ENCODE data around the gene ANKRD49.
"Not testable (repeated sequence)": the region's sequence is repeated elsewhere in the genome, so short reads cannot be mapped to it uniquely, and the experiment has no call there.

Gene ANKRD49, protein sequence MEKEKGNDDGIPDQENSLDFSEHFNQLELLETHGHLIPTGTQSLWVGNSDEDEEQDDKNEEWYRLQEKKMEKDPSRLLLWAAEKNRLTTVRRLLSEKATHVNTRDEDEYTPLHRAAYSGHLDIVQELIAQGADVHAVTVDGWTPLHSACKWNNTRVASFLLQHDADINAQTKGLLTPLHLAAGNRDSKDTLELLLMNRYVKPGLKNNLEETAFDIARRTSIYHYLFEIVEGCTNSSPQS

GRCh38 chr11:94493281-94494125 lies at the start of gene ANKRD49, which contains the start of gene MRE11:
TSS of gene ANKRD49 (plus strand) at chr11:94493984. CDS start at chr11:94496694, 2,710 bp downstream.
TSS of gene MRE11 (minus strand) at chr11:94493844. CDS start at chr11:94492801, 1,043 bp downstream.
- DNase-seq = peak; percentile 93

GRCh38 chr11:94445641-94446040 lies 48.1 kb upstream of the ANKRD49 start:
- no peak for DNase-seq

GRCh38 chr11:94447149-94447548 lies 46.6 kb upstream of the ANKRD49 start:
- DNase-seq = no peak

- no peak for DNase-seq
These were observed 44.8 kb upstream of the ANKRD49 start for GRCh38 chr11:94449029-94449428.

DNA sequence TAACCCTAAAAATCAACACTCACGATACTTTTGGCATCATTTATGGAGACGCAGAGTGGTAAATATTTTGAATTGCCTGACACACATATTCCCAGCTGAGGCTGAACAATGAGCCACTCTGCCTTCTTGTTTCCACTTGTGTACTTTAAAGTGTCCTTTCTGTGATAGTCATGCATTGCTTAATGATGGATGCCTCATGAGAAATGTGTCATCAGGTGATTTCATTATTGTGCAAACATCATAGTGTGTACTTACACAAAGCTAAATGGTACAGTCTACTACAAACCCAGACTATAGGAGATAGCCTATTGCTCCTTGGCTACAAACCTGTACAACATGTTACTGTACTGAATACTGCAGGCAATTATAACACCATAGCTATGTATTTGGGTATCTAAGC lies 44.3 kb upstream of the ANKRD49 start:
- no peak for DNase-seq

GRCh38 chr11:94450048-94450447 lies 43.7 kb upstream of the ANKRD49 start:
- no peak for DNase-seq

DNA sequence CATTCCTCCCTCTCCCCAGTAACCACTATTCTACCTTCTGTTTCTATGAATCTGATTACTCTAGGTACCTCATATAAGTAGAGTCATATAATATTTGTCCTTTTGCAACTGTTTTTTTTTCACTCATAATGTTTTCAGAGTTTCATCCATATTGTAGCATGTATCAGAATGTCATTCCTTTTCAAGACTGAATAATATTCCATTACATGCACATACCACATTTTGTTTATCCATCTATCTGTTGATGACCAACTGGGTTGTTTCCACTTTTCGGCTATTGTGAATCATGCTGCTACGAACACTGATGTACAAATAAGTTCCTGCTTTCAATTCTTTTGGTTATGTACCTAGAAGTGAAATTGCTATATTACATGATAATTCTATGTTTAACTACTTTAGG lies 40.8 kb upstream of the ANKRD49 start:
- DNase-seq = no peak

- no peak for DNase-seq
These were observed 39.5 kb upstream of the ANKRD49 start for GRCh38 chr11:94454301-94454700.

GRCh38 chr11:94455861-94456260 lies 37.9 kb upstream of the ANKRD49 start:
- DNase-seq = no peak

DNA sequence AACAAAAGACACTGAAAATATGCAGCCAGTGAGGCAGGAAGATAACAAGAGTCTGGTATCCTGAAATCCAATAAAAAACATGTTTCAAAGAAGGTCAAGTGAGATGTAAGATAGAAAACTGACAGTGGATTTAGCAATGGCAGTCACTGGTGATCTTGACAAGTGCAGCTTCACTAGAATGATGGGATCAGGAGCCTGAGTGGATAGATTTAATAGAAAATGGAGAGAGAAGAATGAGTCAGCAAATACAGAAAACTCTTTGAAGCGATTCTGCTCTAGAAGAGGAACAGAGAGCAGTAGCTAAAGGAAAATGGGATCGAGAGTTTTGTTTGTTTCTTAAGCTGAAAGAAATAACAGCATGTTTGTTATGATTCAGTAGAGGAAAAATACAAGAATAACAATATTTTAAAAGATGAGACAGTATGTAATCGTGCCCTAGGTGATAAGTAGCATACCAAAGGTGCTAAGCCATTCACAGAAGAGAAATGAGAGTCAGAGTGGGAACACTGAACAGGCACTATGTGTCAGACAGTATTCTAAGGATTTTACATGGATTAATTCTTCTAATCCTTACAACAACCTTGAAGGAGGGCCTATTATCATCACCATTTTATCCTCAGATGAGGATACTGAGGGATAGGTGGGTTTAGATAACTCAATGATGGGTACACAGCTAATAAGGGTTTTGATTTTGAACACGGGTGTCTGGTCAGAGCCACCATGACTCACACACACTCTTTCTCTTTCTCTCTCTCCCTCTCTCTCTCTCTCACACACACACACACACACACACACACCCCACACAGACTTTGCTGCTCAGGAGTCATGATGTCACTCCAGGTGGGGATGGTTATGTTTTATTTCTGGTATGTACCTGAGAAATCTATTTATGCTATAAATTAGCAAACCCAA lies 36.4 kb upstream of the ANKRD49 start:
- no peak for DNase-seq

GRCh38 chr11:94459576-94459975 lies 34.2 kb upstream of the ANKRD49 start:
- DNase-seq = no peak

GRCh38 chr11:94469416-94469815 lies 24.4 kb upstream of the ANKRD49 start:
- DNase-seq = no peak

- DNase-seq = no peak
These were observed 20.6 kb upstream of the ANKRD49 start for GRCh38 chr11:94472916-94473799.

- no peak for DNase-seq
These were observed 16.2 kb upstream of the ANKRD49 start for GRCh38 chr11:94477624-94478023.

GRCh38 chr11:94481342-94481741 lies 12.4 kb upstream of the ANKRD49 start:
- no peak for DNase-seq

GRCh38 chr11:94486068-94486467 lies 7.7 kb upstream of the ANKRD49 start:
- no peak for DNase-seq

- DNase-seq = no peak
These were observed 419 bp downstream of the ANKRD49 start for GRCh38 chr11:94494126-94494680.

DNA sequence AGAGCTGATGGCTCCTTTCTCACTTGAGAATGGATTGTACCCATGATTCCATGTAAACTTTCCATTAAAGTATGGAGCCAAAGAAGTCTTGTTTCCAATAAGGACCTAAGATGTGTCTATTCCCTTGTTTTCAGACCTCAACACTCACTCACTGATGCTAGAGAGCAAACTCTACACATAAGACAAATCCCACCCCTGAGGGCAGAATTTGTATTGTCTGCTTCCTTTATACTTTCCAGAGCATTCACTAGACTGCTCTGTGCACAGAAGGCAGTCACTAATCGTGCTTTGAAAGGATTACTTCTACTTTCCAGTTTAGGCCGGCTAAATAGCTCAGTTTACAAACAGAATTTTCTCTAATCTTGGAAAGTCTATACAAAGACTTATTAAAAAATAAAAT lies 6.4 kb downstream of the ANKRD49 start:
- no peak for DNase-seq

- no peak for DNase-seq
These were observed 7.7 kb downstream of the ANKRD49 start for GRCh38 chr11:94501522-94501921.

DNA sequence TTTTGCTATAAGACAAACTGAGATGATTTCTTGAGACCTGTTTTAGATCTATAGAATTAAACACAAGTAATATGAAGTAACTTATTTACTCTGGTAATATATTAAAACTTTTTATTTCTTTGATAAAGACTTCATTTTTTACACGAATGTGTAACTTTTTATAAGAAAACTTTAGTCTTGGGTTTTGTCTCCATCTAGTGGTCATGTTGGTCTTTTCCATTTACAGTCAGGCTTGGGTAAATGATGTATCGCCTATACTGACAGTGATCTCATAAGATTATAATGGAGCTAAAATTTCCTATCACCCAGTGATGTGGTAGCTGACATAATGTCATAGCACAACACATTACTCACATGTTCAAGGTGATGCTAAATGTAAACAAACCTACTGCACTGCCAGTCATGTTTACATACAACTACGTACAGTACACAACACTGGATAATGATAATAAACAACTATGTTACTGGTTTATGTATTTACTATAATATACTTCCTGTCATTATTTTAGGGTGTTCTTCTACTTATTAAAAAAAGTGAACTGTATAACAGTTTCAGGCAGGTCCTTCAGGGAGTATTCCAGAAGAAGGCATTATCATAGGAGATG lies 11.0 kb downstream of the ANKRD49 start:
- no peak for DNase-seq

DNA sequence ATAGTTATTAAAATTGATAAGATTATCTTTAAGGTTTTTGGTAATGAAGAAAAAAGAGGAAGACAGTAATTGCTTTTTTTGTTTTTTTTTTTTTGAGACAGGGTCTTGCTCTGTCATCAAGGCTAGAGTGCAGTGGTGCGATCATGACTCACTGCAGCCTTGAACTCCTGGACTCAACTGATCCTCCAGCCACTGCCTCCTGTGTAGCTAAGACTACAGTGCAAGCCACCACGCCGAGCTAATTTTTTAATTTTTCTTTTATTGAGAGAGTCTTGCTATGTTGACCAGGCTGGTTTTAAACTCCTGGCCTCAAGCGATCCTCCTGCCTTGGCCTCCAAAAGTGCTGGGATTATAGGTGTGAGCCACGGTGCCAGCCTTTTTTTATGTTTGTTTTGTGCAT lies 12.7 kb downstream of the ANKRD49 start:
- not testable (repeated sequence) for DNase-seq

All from stimulated activated CD4-positive, alpha-beta T cell treated with anti-CD3 and anti-CD28 coated beads, Interleukin-4, amount 100 ng/mL, for 1 hour (primary cell).